ENCODE measurements around the gene RITA1. TPM values are rescaled to one million over a fixed set of nuclear protein-coding genes. Genes with fewer than 3 reads are reported as not detected.
A peak's percentile ranks its signal among the peaks of the same experiment; 100 is the strongest.

Gene RITA1
- total and polyA plus RNA-seq, 10 of the 15 experiments (the other 5 are each of a cell fraction or from before 2014, with no cell fraction given): 2.3 to 39.9 (median 24.8) TPM

DNA sequence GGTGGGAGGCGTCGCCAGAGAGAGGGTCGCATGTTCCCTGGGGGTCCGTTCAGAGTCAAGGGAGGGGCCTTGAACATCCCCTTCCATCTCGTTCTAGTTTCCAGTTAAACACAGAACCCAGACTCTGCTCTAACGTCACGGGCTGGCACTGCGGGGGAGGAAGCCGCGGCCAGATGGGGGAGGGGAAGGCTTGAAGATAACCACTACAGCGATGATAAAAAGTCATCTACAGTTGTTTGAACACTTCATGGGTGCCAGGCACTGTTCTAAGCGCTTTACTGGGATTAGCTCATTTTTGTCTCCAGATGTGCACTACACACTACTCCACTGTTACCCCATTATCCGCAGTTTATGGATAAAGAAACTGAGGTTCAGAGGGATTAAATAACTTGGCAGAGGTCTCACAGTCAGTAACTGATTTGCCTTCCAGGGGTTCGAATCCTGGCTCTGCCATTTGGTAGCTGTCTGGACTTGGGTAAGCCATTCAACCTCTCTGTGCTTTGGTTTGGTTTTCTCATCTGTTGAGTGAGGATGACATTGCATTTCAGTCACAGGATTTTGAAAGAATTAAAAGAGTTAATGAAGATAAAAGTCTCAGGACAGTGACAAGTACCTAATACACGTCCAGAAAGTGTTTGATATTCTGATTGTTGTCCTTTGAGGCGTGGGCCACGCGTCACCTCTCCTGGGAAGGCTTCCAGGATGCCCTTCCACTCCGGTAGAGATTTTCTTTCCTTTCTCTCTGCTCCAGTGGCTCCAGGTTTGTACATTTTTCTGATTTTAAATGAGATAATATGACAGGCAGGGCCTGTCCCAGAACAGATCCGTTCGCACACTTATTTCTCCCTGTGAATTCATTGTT lies 49.2 kb upstream of the RITA1 start:
- Histone ChIP-seq H3K4me3 (no peak overlapping the region), H3K27me3 (replicated peaks in 1 of 2; ENCODE audit: control insufficient read depth in 2 of 2, insufficient read depth in 2 of 2, low read length in 1 of 2) (no peaks in the 10 kb centered on the region; a peak in 2 of 4 replicates), H3K27ac (ENCODE audit: control insufficient read depth, insufficient read depth) (no peak overlapping the region), H3K79me2 (ENCODE audit: control insufficient read depth, insufficient read depth, low read length) (no peaks in the 10 kb centered on the region), H3K36me3 (ENCODE audit: control insufficient read depth in 2 of 2, insufficient read depth in 2 of 2, low read length in 1 of 2) (no peaks in the 10 kb centered on the region), H3K4me1 (ENCODE audit: control insufficient read depth, insufficient read depth, low read length) (no peaks in the 10 kb centered on the region), H4K20me1 (ENCODE audit: control insufficient read depth, insufficient read depth) (no peaks in the 10 kb centered on the region), H2AFZ (ENCODE audit: control insufficient read depth, low read depth, low read length) (no peak overlapping the region), H3K4me2 (ENCODE audit: control insufficient read depth, insufficient read depth) (peak overlapping the region; percentile 50; the same call in 1 of the 2 replicates), H3K9ac (ENCODE audit: control insufficient read depth, insufficient read depth, low read length) (no peak overlapping the region), H3K9me3 (replicated peaks; ENCODE audit: control insufficient read depth, insufficient read depth, low read length) (no peaks in the 10 kb centered on the region)
- in situ Hi-C loops (cut with MboI): no loop called here
- ATAC-seq: peak; percentile 54
- BruUV-seq (replicated peaks): no TSS peak
- FAIRE-seq: no peak
- ChIA-PET RAD21 (ENCODE audit: unreplicated experiment) (interaction anchor here (0.8 to 1.3 kb wide), 3 partner anchors 17 to 87 kb away, joined by 3 to 6 read pairs (median 3); no protein-coding TSS in a partner anchor), SMC1A (ENCODE audit: uncharacterized antibody, unreplicated experiment) (no interaction called here), POLR2A (interaction anchor here (0.6 kb wide), 1 partner anchor 129 kb away, joined by 3 read pairs; no protein-coding TSS in a partner anchor), CTCF (interaction anchor here (1.0 to 1.6 kb wide), 3 partner anchors 37 to 88 kb away, joined by 3 to 5 read pairs (median 4); no protein-coding TSS in a partner anchor)
- no peak for DNase-seq (ENCODE audit: low read depth, low spot score)
- 20% methylated on average over 21 of the region's 21 CpGs for WGBS (ENCODE audit: insufficient coverage, insufficient replicate concordance, low lambda C conversion rate, missing lambda C conversion rate)
- intact Hi-C loops (cut with micrococcal nuclease; ENCODE audit: unreplicated experiment): no loop called here
- TF ChIP-seq CHD2 (IDR thresholded peaks at IDR 0.05; ENCODE audit: borderline replicate concordance, low read depth, low read length): 0 out of 2 replicates have a peak, but pooled peaks have one; percentile 36
- no peak for TF ChIP-seq BCLAF1 (IDR thresholded peaks at IDR 0.05)
- TF ChIP-seq POU2F2 (IDR thresholded peaks at IDR 0.05; ENCODE audit: borderline replicate concordance, low read depth, low read length): no peak
- no peak for TF ChIP-seq SUPT20H (IDR thresholded peaks at IDR 0.05; ENCODE audit: borderline replicate concordance, control insufficient read depth, low read depth, low read length)
- 0 out of 2 replicates have a peak, but pooled peaks have one; percentile 17 for TF ChIP-seq IKZF1 (conservative IDR thresholded peaks at IDR 0.05)
- no peak for TF ChIP-seq MYB (IDR thresholded peaks at IDR 0.05; ENCODE audit: borderline replicate concordance, low read depth, low read length)
- TF ChIP-seq, protein P1, sequence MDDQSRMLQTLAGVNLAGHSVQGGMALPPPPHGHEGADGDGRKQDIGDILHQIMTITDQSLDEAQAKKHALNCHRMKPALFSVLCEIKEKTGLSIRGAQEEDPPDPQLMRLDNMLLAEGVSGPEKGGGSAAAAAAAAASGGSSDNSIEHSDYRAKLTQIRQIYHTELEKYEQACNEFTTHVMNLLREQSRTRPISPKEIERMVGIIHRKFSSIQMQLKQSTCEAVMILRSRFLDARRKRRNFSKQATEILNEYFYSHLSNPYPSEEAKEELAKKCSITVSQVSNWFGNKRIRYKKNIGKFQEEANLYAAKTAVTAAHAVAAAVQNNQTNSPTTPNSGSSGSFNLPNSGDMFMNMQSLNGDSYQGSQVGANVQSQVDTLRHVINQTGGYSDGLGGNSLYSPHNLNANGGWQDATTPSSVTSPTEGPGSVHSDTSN (IDR thresholded peaks at IDR 0.05; ENCODE audit: insufficient replicate concordance, low read depth, low read length): no peak
- TF ChIP-seq EP300 (IDR thresholded peaks at IDR 0.05; ENCODE audit: borderline replicate concordance in 1 of 2, control insufficient read depth in 1 of 2, low read depth in 2 of 2, low read length in 2 of 2): no peak
- TF ChIP-seq, protein P2, sequence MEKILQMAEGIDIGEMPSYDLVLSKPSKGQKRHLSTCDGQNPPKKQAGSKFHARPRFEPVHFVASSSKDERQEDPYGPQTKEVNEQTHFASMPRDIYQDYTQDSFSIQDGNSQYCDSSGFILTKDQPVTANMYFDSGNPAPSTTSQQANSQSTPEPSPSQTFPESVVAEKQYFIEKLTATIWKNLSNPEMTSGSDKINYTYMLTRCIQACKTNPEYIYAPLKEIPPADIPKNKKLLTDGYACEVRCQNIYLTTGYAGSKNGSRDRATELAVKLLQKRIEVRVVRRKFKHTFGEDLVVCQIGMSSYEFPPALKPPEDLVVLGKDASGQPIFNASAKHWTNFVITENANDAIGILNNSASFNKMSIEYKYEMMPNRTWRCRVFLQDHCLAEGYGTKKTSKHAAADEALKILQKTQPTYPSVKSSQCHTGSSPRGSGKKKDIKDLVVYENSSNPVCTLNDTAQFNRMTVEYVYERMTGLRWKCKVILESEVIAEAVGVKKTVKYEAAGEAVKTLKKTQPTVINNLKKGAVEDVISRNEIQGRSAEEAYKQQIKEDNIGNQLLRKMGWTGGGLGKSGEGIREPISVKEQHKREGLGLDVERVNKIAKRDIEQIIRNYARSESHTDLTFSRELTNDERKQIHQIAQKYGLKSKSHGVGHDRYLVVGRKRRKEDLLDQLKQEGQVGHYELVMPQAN (conservative IDR thresholded peaks at IDR 0.05): no peak
- TF ChIP-seq EGR1 (IDR thresholded peaks at IDR 0.05; ENCODE audit: borderline replicate concordance in 1 of 2, low read depth in 2 of 2, low read length in 2 of 2): peak in 1 of 2 experiments; percentile 54; a peak in 2 of 3 replicates
- TF ChIP-seq KDM1A (IDR thresholded peaks at IDR 0.05; ENCODE audit: borderline replicate concordance): no peak
- no peak for TF ChIP-seq IRF3 (IDR thresholded peaks at IDR 0.05)
- TF ChIP-seq RELA (IDR thresholded peaks at IDR 0.05; ENCODE audit: borderline replicate concordance, partially characterized antibody): no peak
